Measurements from ENCODE around the gene NKAIN2.

NKAIN2 gene

DNA sequence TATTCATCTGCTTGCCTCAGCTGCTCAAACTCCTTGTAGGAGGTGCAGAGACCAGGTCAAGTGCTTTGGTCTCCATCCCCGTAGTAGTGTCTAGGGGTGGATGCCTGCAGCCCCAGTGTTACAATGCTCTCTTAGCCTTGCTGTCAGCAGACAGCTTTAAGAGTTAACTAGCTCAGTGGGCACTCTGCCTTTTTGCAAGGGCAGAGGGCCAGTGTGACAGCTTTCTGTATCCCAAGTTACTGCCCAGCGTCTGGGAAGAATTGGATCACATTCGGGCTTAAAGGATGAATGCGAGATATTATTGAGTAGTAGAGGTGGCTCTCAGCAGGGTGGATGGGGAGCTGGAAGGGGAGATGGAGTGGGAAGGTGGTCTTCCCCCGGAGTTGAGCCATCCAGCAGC is 818.7 kb downstream of the NKAIN2 start:
- no peak overlapping the region for H3K4me3 ChIP-seq (ENCODE audit: low read depth, low read length)
- DNase-seq (ENCODE audit: low read depth): no peak
- no peak for TF ChIP-seq CTCF (IDR thresholded peaks at IDR 0.05; ENCODE audit: low read depth, low read length, missing control alignments)

DNA sequence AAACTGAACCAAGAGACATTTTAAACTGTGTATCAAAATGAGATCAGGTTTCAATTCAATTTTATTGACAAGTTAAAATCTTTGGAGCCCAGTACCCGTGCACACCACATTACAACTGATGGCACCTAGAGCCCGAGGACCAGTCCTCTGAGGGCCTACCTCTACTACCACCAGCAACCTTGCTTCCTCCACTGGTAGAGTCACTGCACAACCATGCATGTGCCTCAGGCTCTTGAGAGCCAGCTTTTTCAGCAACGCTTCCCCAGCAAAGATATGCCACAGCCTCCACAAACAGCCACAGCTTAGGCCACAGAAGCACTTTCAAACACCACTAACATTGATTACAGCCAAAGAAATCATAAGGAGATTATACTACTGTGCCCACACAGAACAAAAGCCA is 830.0 kb downstream of the NKAIN2 start:
- DNase-seq (ENCODE audit: low read depth): no peak
- H3K4me3 ChIP-seq (ENCODE audit: low read depth, low read length): no peak overlapping the region
- no peak for TF ChIP-seq CTCF (IDR thresholded peaks at IDR 0.05; ENCODE audit: low read depth, low read length, missing control alignments)

DNA sequence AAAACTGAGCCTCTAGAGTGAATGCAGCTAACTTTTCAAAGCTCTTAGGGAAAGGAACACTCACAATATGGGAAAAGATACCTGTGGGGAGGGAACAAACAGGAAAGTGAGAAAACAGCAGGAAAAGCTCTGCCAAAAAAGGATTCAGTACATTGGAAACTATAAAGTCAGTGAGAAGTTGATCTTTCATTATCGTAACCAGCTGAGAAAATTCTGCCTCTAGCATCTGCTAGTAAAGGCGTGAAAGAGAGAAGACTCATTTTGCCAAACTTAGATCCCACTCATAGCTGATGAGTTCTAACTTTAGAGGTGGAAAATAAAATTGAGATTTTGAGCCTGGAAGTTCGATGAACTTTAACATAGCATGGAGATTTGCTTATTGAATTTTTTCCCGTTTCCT is 836.8 kb downstream of the NKAIN2 start:
- DNase-seq (ENCODE audit: low read depth): no peak
- no peak overlapping the region for H3K4me3 ChIP-seq (ENCODE audit: low read depth, low read length)
- no peak for TF ChIP-seq CTCF (IDR thresholded peaks at IDR 0.05; ENCODE audit: low read depth, low read length, missing control alignments)

- no peak for DNase-seq (ENCODE audit: low read depth)
- H3K4me3 ChIP-seq (ENCODE audit: low read depth, low read length): no peak overlapping the region
- no peak for TF ChIP-seq CTCF (IDR thresholded peaks at IDR 0.05; ENCODE audit: low read depth, low read length, missing control alignments)
Measured at GRCh38 chr6:124655866-124656265, 852.2 kb downstream of the NKAIN2 start.

GRCh38 chr6:124658053-124658452 is 854.4 kb downstream of the NKAIN2 start:
- H3K4me3 ChIP-seq (ENCODE audit: low read depth, low read length): no peak overlapping the region
- no peak for DNase-seq (ENCODE audit: low read depth)

DNA sequence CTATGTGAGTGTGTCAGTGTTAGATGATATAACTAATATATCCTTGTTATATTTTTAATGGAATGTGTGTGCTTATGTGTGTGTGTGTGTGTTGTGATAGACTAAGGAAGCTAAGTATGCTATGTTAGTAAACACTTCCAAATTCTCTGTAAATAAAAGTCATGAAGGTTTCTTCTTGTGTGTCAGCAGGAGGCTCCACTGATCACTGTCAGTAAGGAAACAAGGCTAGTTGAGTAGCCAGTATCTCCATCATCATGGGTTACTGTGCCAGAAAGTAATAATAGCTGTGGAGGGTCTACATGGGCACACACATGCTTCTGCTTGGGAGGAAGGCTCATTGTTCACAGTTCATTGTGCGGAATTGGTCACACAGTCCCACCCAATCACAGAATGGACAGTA is 855.8 kb downstream of the NKAIN2 start:
- DNase-seq (ENCODE audit: low read depth): no peak
- TF ChIP-seq CTCF (IDR thresholded peaks at IDR 0.05; ENCODE audit: low read depth, low read length, missing control alignments): no peak
- H3K4me3 ChIP-seq (ENCODE audit: low read depth, low read length): no peak overlapping the region

More at GRCh38 chr6:124658053-124658452, 854.4 kb downstream of the NKAIN2 start:
- TF ChIP-seq CTCF (IDR thresholded peaks at IDR 0.05; ENCODE audit: low read depth, low read length, missing control alignments): no peak

GRCh38 chr6:124660185-124660584 is 856.5 kb downstream of the NKAIN2 start:
- TF ChIP-seq CTCF (IDR thresholded peaks at IDR 0.05; ENCODE audit: low read depth, low read length, missing control alignments): no peak
- H3K4me3 ChIP-seq (ENCODE audit: low read depth, low read length): no peak overlapping the region
- no peak for DNase-seq (ENCODE audit: low read depth)
